Measurements from ENCODE around the gene GGCX. TPM values are rescaled to one million over a fixed set of nuclear protein-coding genes. Genes with fewer than 3 reads are reported as not detected.

GGCX gene
- total and polyA plus RNA-seq, 2 of the 13 experiments (the other 11 are each of a cell fraction or from before 2014, with no cell fraction given) = 72.5 to 103 TPM

- peak; percentile 95 for TF ChIP-seq ZNF557 (CRISPR knock-in tag; IDR thresholded peaks at IDR 0.05)
- 0 out of 2 replicates have a peak, but pooled peaks have one; percentile 48 for TF ChIP-seq GATAD1 (CRISPR knock-in tag; IDR thresholded peaks at IDR 0.05)
- TF ChIP-seq ETV6 (CRISPR knock-in tag; conservative IDR thresholded peaks at IDR 0.05) = 0 out of 2 replicates have a peak, but pooled peaks have one; percentile 66
- TF ChIP-seq ZNF720 (CRISPR knock-in tag; IDR thresholded peaks at IDR 0.05) = no peak; the same call in 1 of the 2 replicates
- TF ChIP-seq ZNF777 (CRISPR knock-in tag; IDR thresholded peaks at IDR 0.05) = peak; percentile 32; the same call in 1 of the 2 replicates
- TF ChIP-seq MAFF (IDR thresholded peaks at IDR 0.05; ENCODE audit: low read depth, low read length) = no peak
- TF ChIP-seq ZZZ3 (CRISPR knock-in tag; IDR thresholded peaks at IDR 0.05; ENCODE audit: borderline replicate concordance) = peak; percentile 84; the same call in 1 of the 2 replicates
- no peak for TF ChIP-seq TEAD2 (CRISPR knock-in tag; IDR thresholded peaks at IDR 0.05)
- TF ChIP-seq CHD2 (IDR thresholded peaks at IDR 0.05; ENCODE audit: low read depth, low read length) = no peak; the same call in 1 of the 2 replicates
- TF ChIP-seq, protein P1, sequence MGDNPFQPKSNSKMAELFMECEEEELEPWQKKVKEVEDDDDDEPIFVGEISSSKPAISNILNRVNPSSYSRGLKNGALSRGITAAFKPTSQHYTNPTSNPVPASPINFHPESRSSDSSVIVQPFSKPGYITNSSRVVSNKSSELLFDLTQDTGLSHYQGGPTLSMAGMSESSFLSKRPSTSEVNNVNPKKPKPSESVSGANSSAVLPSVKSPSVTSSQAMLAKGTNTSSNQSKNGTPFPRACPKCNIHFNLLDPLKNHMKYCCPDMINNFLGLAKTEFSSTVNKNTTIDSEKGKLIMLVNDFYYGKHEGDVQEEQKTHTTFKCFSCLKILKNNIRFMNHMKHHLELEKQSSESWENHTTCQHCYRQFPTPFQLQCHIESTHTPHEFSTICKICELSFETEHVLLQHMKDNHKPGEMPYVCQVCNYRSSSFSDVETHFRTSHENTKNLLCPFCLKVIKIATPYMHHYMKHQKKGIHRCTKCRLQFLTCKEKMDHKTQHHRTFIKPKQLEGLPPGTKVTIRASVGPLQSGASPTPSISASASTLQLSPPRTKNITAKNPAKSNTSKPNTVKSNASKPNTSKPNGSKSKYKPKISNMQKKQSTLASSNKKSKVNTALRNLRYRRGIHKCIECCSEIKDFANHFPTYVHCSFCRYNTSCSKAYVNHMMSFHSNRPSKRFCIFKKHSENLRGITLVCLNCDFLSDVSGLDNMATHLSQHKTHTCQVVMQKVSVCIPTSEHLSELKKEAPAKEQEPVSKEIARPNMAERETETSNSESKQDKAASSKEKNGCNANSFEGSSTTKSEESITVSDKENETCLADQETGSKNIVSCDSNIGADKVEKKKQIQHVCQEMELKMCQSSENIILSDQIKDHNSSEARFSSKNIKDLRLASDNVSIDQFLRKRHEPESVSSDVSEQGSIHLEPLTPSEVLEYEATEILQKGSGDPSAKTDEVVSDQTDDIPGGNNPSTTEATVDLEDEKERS (CRISPR knock-in tag; IDR thresholded peaks at IDR 0.05) = peak; percentile 91
- TF ChIP-seq SMAD9 (CRISPR knock-in tag; IDR thresholded peaks at IDR 0.05) = no peak; the same call in 1 of the 2 replicates
- no peak for TF ChIP-seq SETDB1 (CRISPR knock-in tag; IDR thresholded peaks at IDR 0.05; ENCODE audit: borderline replicate concordance)
- TF ChIP-seq RNF2 (conservative IDR thresholded peaks at IDR 0.05; ENCODE audit: low read depth) = peak; percentile 75; the same call in 1 of the 2 replicates
- TF ChIP-seq CREB3 (CRISPR knock-in tag; IDR thresholded peaks at IDR 0.05) = peak; percentile 67; the same call in 1 of the 2 replicates
- TF ChIP-seq, protein P2, sequence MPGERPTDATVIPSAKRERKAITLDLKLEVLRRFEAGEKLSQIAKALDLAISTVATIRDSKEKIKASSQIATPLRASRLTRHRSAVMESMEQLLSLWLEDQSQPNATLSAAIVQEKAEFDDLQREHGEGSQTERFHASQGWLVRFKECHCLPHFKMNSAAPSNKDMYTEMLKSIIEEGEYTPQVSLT (CRISPR knock-in tag; IDR thresholded peaks at IDR 0.05; ENCODE audit: borderline replicate concordance, low read depth) = no peak
- TF ChIP-seq SP5 (CRISPR knock-in tag; IDR thresholded peaks at IDR 0.05; ENCODE audit: borderline replicate concordance, low read depth) = no peak
- peak; percentile 42; the same call in 1 of the 2 replicates for TF ChIP-seq HOXA3 (CRISPR knock-in tag; IDR thresholded peaks at IDR 0.05)
- no peak for TF ChIP-seq ZFP36 (IDR thresholded peaks at IDR 0.05; ENCODE audit: borderline replicate concordance, low read depth, low read length, partially characterized antibody)
- no peak for TF ChIP-seq CEBPZ (IDR thresholded peaks at IDR 0.05; ENCODE audit: low read length)
- TF ChIP-seq ZNF232 (CRISPR knock-in tag; IDR thresholded peaks at IDR 0.05; ENCODE audit: borderline replicate concordance) = peak; percentile 89
- TF ChIP-seq XRCC5 (optimal IDR thresholded peaks at IDR 0.05; ENCODE audit: low read length) = no peak
- TF ChIP-seq MATR3 (CRISPR knock-in tag; IDR thresholded peaks at IDR 0.05) = no peak
- TF ChIP-seq FOXO1 (CRISPR knock-in tag; IDR thresholded peaks at IDR 0.05) = no peak; the same call in 1 of the 2 replicates
Observed at GRCh38 chr2:85539361-85540132, 21.7 kb downstream of the GGCX start (continued).

Measured in HepG2 (cell line).